ENCODE data around the gene UTP25. TPM values are rescaled to one million over a fixed set of nuclear protein-coding genes. Genes with fewer than 3 reads are reported as not detected.

The UTP25 gene
- total RNA-seq, 4 donors from 2014 or later = 7.3 to 11.0 (median 7.8) TPM

- DNase-seq = no peak
- TF ChIP-seq POLR2A (IDR thresholded peaks at IDR 0.05) = no peak
- no peak for TF ChIP-seq CTCF (IDR thresholded peaks at IDR 0.05)
- H3K9me3 ChIP-seq = no peaks in the 10 kb centered on the region
- H3K27me3 ChIP-seq = no peaks in the 10 kb centered on the region
- peaks cover 53 to 59% of the 10 kb centered on the region in 2 donors for H3K36me3 ChIP-seq
- no peak overlapping the region for H3K27ac ChIP-seq
- H3K4me1 ChIP-seq = no peaks in the 10 kb centered on the region
- 92 to 94% methylated on average over 6 of the region's 6 CpGs for WGBS, 2 donors
- intact Hi-C loops (cut with DNase I) = no loop called here
- H3K4me3 ChIP-seq (replicated peaks in 1 of 3) = no peak overlapping the region
These were observed 10.8 kb downstream of the UTP25 start for GRCh38 chr1:209838537-209838936.

GRCh38 chr1:209839875-209840546 is 12.2 kb downstream of the UTP25 start:
- no peak overlapping the region for H3K4me3 ChIP-seq (replicated peaks in 1 of 3)
- no peaks in the 10 kb centered on the region for H3K9me3 ChIP-seq
- WGBS, 2 donors = 70 to 79% methylated on average over 5 of the region's 5 CpGs
- H3K27me3 ChIP-seq = no peaks in the 10 kb centered on the region
- peaks cover 49 to 50% of the 10 kb centered on the region in 2 donors for H3K36me3 ChIP-seq
- TF ChIP-seq POLR2A (IDR thresholded peaks at IDR 0.05) = no peak
- TF ChIP-seq CTCF (IDR thresholded peaks at IDR 0.05) = no peak
- intact Hi-C loops (cut with DNase I) = no loop called here
- peaks cover 2 to 4% of the 10 kb centered on the region in 2 donors for H3K4me1 ChIP-seq
- H3K27ac ChIP-seq = peak overlapping the region in 1 of 3 donors; percentile 15
- DNase-seq = no peak

- no peak for DNase-seq
- Histone ChIP-seq H3K4me3 (replicated peaks in 1 of 3) (no peak overlapping the region), H3K27me3 (no peaks in the 10 kb centered on the region), H3K36me3 (peaks cover 45 to 49% of the 10 kb centered on the region in 2 donors), H3K27ac (no peak overlapping the region), H3K9me3 (no peaks in the 10 kb centered on the region), H3K4me1 (peaks cover 7 to 10% of the 10 kb centered on the region in 2 donors)
- WGBS, 2 donors = 94 to 97% methylated on average over 5 of the region's 5 CpGs
- intact Hi-C loops (cut with DNase I) = no loop called here
- no peak for TF ChIP-seq CTCF (IDR thresholded peaks at IDR 0.05)
- TF ChIP-seq POLR2A (IDR thresholded peaks at IDR 0.05) = no peak
These were observed 12.8 kb downstream of the UTP25 start for GRCh38 chr1:209840611-209841010.

GRCh38 chr1:209844695-209845407 is 17.1 kb downstream of the UTP25 start:
- H3K36me3 ChIP-seq = peaks cover 21 to 30% of the 10 kb centered on the region in 2 donors
- DNase-seq = no peak

More at GRCh38 chr1:209844695-209845407, 17.1 kb downstream of the UTP25 start:
- Histone ChIP-seq H3K4me1 (peaks cover 7 to 13% of the 10 kb centered on the region in 2 donors), H3K9me3 (no peaks in the 10 kb centered on the region), H3K27me3 (no peaks in the 10 kb centered on the region), H3K27ac (peak overlapping the region in 1 of 3 donors; percentile 31), H3K4me3 (replicated peaks in 1 of 3) (no peak overlapping the region)
- WGBS, 2 donors = 72 to 74% methylated on average over 6 of the region's 6 CpGs
- intact Hi-C loops (cut with DNase I) = no loop called here
- TF ChIP-seq POLR2A (IDR thresholded peaks at IDR 0.05) (no peak), CTCF (IDR thresholded peaks at IDR 0.05) (no peak)
